Transverse colon (tissue), 4 donors: ENCODE measurements around the gene KCTD1. TPM values are rescaled to one million over a fixed set of nuclear protein-coding genes. Genes with fewer than 3 reads are reported as not detected.
A peak's percentile ranks its signal among the peaks of the same experiment; 100 is the strongest.

Experiments used
- DNase-seq: peaks from one replicate; pipeline ENCODE4 v3.0.0-alpha.2; 2019
- H3K27ac ChIP-seq, 4 donors: fragments of 200-600 bp; sonication (generic); 2 replicates each; pipeline ENCODE4 v1.5.1; 2016 to 2018; ENCODE audit warnings: inconsistent platforms in 4 of 4
- H3K27me3 ChIP-seq: fragments of 200-600 bp; sonication (generic); 2 replicates; pipeline ENCODE4 v1.5.1; 2017; ENCODE audit warnings: inconsistent platforms
- H3K36me3 ChIP-seq, 4 donors: fragments of 200-600 bp; sonication (generic); 2 replicates each; pipeline ENCODE4 v1.5.1; 2017 to 2019; ENCODE audit warnings: inconsistent platforms in 4 of 4
- H3K4me1 ChIP-seq, 4 donors: fragments of 200-600 bp; sonication (generic); 2 replicates each; pipeline ENCODE4 v1.5.1; 2017 to 2020; ENCODE audit warnings: inconsistent platforms in 4 of 4
- H3K4me3 ChIP-seq, 4 donors: fragments of 200-600 bp; sonication (generic); 1 replicate in 1 of 4; 2 replicates in 3 of 4; pipeline versions ENCODE4 v1.5.1 to v1.6.1; 2017 to 2019; ENCODE audit warnings: inconsistent platforms in 4 of 4
- H3K9me3 ChIP-seq, 2 donors: fragments of 200-600 bp; sonication (generic); 2 replicates each; pipeline ENCODE4 v1.5.1; 2017 to 2019; ENCODE audit warnings: inconsistent platforms in 2 of 2
- EP300 ChIP-seq: sonication (generic); formaldehyde crosslinking; IDR thresholded peaks from one replicate; pipeline ENCODE4 v1.6.1; 2017; ENCODE audit warnings: antibody characterized with exemption, low read depth
- POLR2A ChIP-seq: fragments of 450-650 bp; IDR thresholded peaks from one replicate; pipeline ENCODE4 v1.6.1; 2016; ENCODE audit warnings: antibody characterized with exemption, mild to moderate bottlenecking, moderate library complexity
- POLR2AphosphoS5 ChIP-seq, 3 donors: sonication (generic); formaldehyde crosslinking; IDR thresholded peaks; one replicate each; pipeline ENCODE4 v1.6.1; 2016; ENCODE audit warnings: antibody characterized with exemption in 3 of 3
- WGBS, 2 donors: methylation state at CpG; one replicate each; pipeline ENCODE4 v1.1.5; 2018; ENCODE audit warnings: low coverage in 1 of 2; 5-methylcytosine and 5-hydroxymethylcytosine counted together
- in situ Hi-C, 4 donors: fragments of 200-750 bp; cut with MboI; loops; one replicate each; pipeline versions ENCODE4 v1.15.0 to v1.15.1; 2017; ENCODE audit warnings: low sequenced_read_pairs in 3 of 4, low pct_ligation_motif_present in 1 of 4, low pct_unique_long_range_greater_than_20kb in 1 of 4
- intact Hi-C: fragments of 100-400 bp; cut with DNase I; formaldehyde crosslinking; loops from one replicate; pipeline ENCODE4 v1.15.1; 2023; ENCODE audit warnings: low total_unique reads
- total RNA-seq, 4 donors: library from RNA; depleted of rRNA; stranded (reverse); fragments of >200 nt; gene quantifications; one replicate each; pipeline ENCODE4 v1.1.0, GENCODE V29; 2016
- TF ChIP-seq, protein P1 (sequence below), 5 experiments: fragments of 200-600 bp in 3 of 5; fragments of 450-650 bp in 2 of 5; sonication (generic) in 3 of 5; IDR thresholded peaks; 1 replicate in 2 of 5; 2 replicates in 3 of 5; pipeline ENCODE4 v1.5.1; 2016 to 2017; ENCODE audit warnings: antibody characterized with exemption in 5 of 5, inconsistent platforms in 3 of 5, mild to moderate bottlenecking in 2 of 5, moderate library complexity in 1 of 5

Gene KCTD1
- total RNA-seq, 4 donors from 2014 or later, result 9.0 to 42.3 (median 13.5) TPM

DNA sequence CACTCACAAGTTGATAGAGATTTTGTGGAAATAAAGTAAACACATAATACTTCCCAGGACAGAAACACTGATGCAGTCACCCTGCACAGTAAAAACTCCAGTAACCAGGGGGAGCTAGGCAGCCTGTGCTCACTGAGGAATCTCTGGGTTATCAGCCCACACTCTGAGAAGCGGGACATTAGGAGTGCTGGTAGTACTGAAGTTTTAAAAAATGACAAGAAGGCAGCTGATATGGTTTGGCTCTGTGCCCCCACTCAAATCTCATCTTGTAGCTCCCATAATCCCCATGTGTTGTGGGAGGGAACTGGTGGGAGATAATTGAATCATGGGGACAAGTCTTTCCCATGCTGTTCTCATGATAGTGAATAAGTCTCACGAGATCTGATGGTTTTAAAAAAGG, 31.4 kb downstream of the KCTD1 start:
- no peak for DNase-seq
- no peak for TF ChIP-seq POLR2A
- TF ChIP-seq POLR2AphosphoS5 (IDR thresholded peaks at IDR 0.05), result no peak
- no peak for TF ChIP-seq EP300
- TF ChIP-seq, protein P1, sequence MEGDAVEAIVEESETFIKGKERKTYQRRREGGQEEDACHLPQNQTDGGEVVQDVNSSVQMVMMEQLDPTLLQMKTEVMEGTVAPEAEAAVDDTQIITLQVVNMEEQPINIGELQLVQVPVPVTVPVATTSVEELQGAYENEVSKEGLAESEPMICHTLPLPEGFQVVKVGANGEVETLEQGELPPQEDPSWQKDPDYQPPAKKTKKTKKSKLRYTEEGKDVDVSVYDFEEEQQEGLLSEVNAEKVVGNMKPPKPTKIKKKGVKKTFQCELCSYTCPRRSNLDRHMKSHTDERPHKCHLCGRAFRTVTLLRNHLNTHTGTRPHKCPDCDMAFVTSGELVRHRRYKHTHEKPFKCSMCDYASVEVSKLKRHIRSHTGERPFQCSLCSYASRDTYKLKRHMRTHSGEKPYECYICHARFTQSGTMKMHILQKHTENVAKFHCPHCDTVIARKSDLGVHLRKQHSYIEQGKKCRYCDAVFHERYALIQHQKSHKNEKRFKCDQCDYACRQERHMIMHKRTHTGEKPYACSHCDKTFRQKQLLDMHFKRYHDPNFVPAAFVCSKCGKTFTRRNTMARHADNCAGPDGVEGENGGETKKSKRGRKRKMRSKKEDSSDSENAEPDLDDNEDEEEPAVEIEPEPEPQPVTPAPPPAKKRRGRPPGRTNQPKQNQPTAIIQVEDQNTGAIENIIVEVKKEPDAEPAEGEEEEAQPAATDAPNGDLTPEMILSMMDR (IDR thresholded peaks at IDR 0.05), result no peak
- H3K4me1 ChIP-seq, result no peaks in the 10 kb centered on the region
- intact Hi-C loops (no loop called here), in situ Hi-C loops (no loop called here)
- H3K36me3 ChIP-seq, result no peaks in the 10 kb centered on the region
- H3K4me3 ChIP-seq, result no peak overlapping the region
- H3K27me3 ChIP-seq, result no peaks in the 10 kb centered on the region
- no peaks in the 10 kb centered on the region for H3K9me3 ChIP-seq
- H3K27ac ChIP-seq, result no peak overlapping the region
- WGBS, 2 donors, result 78 to 96% methylated on average over 2 of the region's 2 CpGs

DNA sequence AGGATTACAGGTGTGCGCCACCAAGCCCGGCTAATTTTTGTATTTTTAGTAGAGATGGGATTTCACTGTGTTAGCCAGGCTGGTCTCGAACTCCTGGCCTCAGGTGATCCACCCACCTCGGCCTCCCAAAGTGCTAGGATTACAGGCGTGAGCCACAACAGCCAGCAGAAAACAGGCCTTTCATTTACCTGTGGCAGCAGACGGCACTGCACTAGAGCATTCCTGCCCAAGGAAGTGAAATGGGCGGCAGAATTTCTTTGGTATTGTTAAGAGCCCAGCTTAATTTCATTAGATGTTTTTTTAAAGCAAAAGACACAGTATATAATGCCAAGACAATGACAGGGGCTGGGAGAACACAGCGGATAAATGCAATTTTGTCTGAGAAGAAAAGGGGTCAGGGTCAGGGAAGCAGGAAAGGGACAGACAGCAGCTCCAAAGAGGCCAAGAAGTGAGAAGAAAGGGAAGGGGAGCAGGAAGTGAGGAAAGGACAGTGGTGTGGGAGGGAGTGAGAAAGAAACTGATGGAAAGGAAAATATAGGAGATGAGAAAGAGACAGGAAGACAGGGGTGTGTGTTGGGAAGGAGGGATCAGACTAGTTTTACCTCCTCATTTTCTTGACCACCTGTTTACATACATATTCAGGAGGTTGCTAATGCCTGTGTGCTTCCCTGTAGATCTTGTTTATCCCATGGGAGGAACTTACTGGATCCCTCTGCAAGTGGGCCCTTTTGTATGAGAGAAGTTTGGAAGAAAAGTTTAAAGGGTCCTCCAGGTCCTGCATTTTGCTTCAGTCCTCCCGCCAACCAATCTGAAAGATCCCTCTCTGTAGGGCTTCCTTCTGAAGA, 32.5 kb downstream of the KCTD1 start:
- TF ChIP-seq EP300, result no peak
- TF ChIP-seq POLR2AphosphoS5 (IDR thresholded peaks at IDR 0.05), result no peak
- TF ChIP-seq, protein P1 (IDR thresholded peaks at IDR 0.05), result no peak
- Histone ChIP-seq H3K4me3 (no peak overlapping the region), H3K27me3 (no peaks in the 10 kb centered on the region), H3K27ac (no peak overlapping the region), H3K9me3 (no peaks in the 10 kb centered on the region), H3K4me1 (no peaks in the 10 kb centered on the region), H3K36me3 (no peaks in the 10 kb centered on the region)
- intact Hi-C loops, result no loop called here
- DNase-seq, result no peak
- in situ Hi-C loops, result no loop called here
- 60 to 96% methylated on average over 1 to 9 of the region's 9 CpGs for WGBS, 2 donors

DNA sequence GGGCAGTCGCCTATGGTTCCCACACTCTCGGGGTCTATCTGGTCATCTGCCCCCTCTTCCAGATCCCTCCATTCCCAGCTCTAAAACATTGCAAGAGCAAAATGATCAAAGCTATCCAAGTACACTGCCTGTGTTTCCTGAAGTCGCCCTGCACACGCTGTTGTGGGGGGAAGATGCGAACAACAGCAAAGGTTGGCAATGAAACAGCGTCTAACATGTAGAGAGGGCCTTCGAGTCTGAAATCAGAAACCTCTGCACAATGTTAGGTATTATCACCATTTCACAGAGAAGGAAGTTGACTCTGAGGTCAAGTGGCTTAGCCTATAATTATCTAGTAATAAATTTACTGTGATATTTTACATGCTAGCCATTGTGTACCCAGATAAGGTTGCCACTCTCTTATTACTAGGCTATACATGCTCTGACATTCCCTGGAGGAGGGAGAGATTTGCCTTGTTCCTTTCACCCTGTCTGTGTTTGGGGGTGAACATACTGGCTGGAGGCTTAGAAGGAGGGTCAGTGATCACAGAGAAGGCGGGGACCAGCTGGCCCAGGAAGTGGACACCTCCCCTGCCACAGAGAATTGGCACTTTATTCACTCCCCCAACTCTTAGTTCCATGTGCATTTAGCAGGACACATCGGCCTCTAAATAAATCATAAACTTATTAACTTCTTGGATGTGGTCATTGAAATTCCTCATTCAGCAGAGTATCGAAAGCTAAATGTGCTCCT, 36.8 kb downstream of the KCTD1 start:
- intact Hi-C loops (no loop called here), in situ Hi-C loops (no loop called here)
- Histone ChIP-seq H3K27ac (no peak overlapping the region), H3K9me3 (no peaks in the 10 kb centered on the region), H3K27me3 (no peaks in the 10 kb centered on the region), H3K4me1 (no peaks in the 10 kb centered on the region), H3K4me3 (no peak overlapping the region), H3K36me3 (no peaks in the 10 kb centered on the region)
- 60 to 81% methylated on average over 3 to 10 of the region's 10 CpGs for WGBS, 2 donors
- no peak for TF ChIP-seq POLR2AphosphoS5 (IDR thresholded peaks at IDR 0.05)
- no peak for DNase-seq

DNA sequence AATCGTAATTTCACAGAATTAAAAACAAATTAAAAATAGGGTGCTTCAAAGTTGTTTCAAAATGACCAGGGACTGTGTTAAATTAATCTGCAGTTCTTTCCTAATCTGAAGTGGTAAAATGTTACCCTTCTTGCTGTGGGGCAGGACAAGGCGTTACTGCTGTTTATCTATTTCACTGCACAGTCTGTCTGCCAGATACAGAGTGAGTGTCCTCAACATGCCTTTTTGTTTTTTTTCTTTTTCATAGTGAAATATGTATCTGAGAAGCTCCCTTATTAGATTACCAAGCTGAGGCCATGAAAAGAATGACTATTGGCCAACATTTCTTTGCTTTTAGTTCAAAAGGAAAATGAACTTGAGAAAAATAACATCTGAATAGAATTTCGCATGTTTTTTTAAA, 38.0 kb downstream of the KCTD1 start:
- in situ Hi-C loops, result no loop called here
- intact Hi-C loops, result no loop called here
- TF ChIP-seq EP300, result no peak
- TF ChIP-seq, protein P1 (IDR thresholded peaks at IDR 0.05), result no peak

More for the DNA sequence above, 38.0 kb downstream of the KCTD1 start:
- no peaks in the 10 kb centered on the region for H3K4me1 ChIP-seq
- no peaks in the 10 kb centered on the region for H3K36me3 ChIP-seq
- WGBS, 2 donors, result 73 to 82% methylated on average over 3 of the region's 3 CpGs
- no peak for DNase-seq
- peak overlapping the region in 1 of 4 donors; percentile 9 for H3K27ac ChIP-seq
- no peak overlapping the region for H3K4me3 ChIP-seq
- H3K9me3 ChIP-seq, result no peaks in the 10 kb centered on the region
- H3K27me3 ChIP-seq, result no peaks in the 10 kb centered on the region
